NCI-H69 (cell line): Measurements from ENCODE around the gene GSC2.

ENCODE experiments used
- DNase-seq: peaks from one replicate; lab custom pipeline; 2025; lab: John Stamatoyannopoulos, UW

Gene GSC2, protein sequence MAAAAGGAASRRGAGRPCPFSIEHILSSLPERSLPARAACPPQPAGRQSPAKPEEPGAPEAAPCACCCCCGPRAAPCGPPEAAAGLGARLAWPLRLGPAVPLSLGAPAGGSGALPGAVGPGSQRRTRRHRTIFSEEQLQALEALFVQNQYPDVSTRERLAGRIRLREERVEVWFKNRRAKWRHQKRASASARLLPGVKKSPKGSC

DNA sequence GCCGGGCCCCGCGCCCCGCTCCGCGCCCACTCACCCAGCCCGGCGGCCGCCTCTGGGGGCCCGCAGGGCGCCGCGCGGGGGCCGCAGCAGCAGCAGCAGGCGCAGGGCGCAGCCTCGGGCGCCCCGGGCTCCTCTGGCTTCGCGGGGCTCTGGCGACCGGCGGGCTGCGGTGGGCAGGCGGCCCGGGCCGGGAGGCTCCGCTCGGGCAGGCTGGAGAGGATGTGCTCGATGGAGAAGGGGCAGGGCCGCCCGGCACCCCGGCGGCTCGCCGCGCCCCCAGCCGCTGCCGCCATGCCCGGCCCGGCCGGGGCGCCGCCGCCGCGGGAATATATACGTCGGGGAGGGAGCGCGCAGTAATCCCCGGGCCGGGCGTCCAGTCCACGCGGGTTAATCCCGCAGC is at the start of gene GSC2:
GSC2 (minus strand) TSS at position 302 of the 400 bp plus-strand sequence; CDS start at position 293, 9 bp downstream.
- peak; percentile 45 for DNase-seq

DNA sequence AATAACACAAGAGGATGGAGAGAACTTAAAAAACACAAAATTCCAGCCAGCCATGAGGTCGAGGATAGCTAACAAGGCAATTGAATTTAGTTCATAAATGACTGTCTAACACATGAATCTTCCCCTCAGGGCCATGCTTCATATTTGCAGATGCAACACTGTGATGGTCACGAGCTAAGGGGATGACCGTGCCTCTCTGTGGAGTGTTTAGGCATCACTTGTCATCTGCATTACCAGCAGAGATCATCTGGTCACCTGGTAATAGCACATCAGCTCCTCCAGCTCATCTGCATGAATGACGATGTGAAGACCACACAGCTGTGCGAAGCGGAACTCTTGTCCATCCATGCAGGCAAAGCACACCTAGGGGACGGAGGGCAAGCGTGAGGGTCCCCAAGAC is 49.4 kb upstream of the GSC2 start:
- DNase-seq, result no peak

DNA sequence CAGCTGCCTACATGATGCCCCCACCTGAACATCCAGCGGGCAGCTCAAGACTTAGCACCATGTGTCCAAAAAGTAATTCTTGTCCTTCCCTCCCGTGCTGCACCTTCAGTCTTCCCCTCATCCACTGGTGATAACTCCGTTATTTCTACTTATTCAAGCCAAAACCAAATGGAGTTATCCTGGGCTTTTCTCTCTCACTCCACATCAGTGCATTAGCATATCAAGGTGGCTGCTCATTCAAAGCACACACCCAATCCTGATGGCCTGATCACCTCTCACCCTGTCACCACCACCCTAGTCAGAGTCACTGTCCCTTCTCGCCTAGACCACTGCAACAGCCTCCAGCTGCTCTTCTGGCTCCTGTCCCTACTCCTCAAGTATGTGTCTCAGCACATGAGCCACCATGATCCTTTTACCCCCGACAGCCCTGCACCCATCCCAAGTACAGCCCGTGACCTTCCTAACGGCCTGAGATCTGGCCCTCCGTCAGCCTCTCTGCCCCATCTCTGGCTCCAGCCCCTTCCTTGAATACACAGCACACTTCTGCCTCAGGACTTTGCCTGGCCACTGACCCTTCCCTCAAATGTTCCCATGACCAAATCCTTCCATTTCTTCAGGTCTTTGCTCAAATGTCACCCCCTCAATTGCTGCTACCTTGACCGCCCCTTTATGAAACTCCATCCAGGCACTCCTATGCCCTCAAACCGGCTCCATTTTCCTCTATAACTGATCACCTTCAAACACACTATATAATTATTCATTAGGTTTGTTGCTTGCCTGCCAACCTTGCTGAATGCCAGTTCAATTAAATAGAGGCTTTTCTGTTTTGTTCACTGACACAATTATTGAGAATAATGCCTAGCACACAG is 48.1 kb upstream of the GSC2 start:
- DNase-seq, result no peak

DNA sequence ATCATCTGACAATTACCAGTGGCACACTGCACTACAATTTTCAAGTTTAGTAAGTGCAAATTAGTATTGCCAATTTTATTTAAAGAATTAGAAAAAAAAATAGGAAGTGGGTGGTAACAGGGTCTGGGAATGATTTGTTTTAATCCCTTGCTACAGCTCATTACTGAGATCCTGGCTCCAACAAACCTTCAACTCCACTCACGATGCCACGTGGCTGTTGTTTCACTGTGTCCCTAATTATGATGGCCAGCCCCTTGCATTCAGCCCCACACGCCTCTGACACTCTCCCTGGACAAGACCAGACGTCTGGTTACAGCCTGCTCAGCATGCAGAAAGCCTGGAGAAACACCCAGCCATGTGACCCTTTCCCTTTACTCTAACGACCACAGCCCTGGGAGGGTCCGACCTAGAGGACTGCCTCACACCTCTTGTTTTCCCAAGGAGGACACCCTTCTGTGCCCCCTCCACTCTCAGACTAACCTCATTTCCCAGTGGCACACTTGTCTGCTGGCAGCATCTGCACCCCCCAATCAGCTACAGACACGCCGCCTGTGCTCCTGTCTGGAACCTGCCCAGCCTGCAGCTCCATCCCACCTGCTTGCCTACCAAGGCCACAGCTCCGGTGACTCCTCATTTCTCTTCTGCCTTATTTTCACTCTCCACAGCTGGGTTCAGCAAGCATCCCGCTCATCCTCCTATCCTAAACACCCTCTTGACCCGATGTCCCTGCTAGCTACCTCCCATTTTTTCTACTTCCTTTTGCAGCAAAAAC is 46.9 kb upstream of the GSC2 start:
- no peak for DNase-seq

DNA sequence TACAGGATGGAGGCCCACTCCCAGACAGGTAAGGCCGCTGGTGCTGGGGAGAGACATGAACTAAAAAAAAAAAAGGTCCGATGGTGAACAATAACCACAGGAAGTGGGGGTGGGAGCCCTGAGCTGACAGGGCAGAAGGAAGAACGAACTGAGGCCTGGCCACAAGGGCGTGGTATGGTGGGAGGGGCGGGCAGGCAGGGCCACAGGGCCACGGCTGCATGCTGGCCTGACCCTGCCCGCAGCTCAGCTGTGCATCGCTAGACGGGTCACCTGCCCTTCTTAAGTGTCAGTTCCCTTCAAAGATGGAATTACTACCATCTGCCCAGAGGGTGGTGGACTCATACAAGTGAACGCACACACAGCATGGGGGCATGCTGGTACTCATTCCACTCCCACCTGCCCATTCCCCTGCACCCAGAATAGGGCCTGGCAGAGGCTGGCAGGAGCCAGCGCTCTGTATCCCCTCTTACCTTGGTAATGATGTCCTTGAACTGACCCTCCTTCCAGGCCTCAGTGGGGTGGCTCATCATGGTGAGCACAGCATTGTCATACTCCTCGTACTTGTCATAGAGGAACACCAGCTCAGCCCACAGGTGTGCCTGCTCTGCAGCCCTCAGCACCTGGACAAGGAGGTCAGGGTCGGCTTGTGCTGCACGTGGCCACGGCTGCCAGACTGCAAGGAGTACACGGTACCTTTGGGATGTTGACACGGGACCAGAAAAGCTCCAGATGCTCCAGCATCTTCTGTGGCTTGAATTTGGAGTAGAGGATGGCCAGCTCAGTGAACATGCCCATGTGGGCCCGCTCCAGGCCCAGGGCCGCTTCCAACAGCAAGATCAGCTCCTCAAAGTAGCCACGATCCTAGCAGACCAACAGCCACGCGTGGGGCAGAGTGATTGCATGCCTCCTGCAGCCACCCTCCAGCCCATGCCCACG is 46.0 kb upstream of the GSC2 start:
- no peak for DNase-seq

DNA sequence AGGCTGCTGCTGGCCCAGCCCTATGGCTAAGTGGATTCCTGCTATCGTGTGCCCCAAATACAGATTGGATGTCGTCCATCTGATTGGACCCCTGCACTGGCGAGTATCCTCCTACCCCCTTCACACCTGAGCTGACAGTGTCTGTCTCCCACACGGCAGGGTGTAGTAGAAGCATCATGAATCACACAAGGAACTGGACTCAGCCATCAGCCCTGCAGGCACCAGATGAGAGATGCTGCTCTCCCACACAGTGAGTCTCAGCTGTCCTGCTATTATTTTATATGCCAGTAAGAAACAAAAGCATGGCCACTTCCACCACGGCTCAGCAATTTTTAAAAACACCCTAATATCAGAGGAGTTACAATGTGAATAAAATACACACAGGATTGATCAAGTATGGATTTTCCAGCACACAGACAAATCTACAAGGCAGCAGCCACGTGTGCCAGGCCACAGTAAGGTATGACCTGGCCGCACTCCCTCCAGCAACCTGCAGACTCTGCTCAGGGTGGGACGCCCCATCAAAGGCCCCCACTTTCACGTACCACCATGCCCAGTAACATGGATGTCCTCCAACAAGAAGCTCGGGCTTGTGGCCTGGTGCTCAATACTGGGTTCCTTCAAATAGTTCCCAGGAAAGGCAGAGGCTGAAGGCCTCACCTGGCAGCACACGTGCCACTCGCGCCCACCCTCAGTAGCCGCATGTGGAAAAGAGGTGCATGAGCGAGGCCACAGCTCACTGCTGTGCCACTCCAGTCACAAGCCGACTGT is 44.9 kb upstream of the GSC2 start:
- DNase-seq, result no peak

DNA sequence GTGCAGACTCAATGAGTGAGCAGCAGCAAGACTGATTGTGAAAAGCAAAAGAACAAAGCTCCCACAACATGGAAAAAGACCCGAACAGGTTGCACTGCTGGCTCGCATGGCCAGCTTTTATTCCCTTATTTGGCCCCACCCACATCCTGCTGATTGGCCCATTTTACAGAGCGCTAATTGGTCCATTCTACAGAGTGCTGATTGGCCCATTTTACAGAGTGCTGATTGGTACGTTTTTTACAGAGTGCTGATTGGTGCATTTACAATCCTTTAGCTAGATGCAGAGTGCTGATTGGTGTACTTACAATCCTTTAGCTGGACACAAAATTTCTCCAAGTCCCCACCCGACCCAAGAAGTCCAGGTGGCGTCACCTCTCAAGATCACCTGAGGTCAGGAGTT is 43.8 kb upstream of the GSC2 start:
- DNase-seq, result no peak

DNA sequence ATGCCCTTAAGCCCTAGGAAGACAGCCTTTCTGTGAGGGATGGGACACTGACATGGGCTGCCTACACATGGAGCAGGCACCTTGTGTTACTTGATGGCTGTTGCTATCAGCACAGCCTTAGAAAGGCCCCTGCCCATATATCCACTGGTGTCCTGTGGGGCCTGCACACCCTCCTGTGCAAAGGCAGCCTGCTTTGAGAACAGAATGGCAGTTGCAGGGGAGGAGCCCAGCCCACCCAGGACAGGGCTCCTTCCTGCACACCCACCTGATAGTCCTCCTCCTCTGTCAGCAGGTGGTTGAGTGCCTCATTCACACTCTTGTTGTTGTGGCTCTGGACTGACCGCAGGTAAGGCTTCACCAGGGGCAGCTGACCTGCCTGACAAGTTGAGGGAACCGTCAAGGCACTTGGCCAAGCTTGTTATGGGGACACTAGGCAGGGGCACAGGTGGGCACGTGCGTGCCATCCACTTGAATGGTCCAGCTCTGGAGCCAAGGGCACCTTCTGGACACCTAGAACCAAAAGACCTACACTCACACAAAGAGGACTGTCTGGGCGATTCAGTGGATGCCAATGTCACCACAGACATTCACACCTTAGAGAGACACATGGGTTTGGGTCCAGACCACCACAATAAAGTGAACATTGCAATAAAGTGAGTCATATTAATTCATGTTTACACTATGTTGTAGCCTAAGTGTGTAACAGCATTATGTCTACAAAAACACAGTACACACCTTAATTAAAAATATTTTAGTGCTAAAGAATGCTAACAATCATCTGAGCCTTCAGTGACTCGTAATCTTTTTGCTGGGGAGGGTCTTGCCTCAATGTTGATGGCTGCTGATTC is 37.8 kb upstream of the GSC2 start:
- DNase-seq, result no peak

DNA sequence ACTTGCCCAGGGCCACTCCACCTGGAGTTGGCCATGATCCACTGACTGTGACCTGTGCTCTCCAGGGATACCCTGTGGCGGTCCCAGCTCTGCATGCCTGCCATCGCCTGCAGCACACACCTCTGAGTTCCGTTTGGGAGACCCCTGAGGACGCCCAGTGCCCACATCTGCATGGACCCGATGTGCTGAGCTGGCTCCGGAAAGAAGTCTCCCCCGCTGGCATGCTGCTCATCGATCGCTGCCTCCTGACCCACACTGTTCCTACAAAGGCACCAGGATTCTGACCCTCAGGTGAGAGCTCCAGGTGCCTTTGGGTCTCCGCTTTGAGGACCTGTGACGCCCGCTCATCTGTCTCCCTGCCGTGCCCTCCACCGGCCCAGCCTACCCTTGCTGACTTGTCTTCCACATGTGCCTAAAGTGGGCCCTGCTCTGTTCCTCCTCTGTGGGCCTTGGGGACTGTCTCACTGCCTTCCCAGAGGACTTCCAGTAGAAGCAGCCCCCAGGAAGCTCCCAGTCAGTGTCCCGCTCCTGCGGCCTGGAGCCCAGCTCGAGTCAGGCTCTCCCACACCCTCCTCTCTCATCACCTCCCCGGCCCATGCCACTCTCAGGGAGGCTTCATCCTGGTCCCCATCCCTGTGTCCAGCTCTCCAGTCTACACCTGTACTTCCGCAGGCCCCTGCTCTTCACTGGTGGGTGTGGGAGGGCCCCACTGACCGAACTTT is 34.3 kb upstream of the GSC2 start:
- no peak for DNase-seq

DNA sequence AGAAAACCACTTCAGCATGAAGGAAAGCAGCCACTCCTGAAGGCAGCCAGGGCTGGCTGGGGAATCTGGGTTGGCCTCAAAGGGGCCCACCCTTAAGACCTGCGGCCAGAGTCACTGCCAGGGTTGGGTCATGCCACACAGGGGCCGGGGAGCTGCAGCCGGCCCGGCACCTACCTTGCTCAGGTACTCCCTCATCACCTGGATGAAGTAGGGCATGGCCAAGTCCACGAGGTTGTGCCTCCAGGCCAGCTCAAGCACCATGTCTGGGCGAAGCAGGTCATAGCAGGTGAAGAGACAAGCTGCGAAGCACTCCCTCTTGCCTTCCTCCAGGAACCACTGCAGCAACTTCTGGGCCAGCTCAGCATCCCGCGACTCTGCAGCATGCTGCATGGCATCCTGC is 33.1 kb upstream of the GSC2 start:
- DNase-seq, result no peak

DNA sequence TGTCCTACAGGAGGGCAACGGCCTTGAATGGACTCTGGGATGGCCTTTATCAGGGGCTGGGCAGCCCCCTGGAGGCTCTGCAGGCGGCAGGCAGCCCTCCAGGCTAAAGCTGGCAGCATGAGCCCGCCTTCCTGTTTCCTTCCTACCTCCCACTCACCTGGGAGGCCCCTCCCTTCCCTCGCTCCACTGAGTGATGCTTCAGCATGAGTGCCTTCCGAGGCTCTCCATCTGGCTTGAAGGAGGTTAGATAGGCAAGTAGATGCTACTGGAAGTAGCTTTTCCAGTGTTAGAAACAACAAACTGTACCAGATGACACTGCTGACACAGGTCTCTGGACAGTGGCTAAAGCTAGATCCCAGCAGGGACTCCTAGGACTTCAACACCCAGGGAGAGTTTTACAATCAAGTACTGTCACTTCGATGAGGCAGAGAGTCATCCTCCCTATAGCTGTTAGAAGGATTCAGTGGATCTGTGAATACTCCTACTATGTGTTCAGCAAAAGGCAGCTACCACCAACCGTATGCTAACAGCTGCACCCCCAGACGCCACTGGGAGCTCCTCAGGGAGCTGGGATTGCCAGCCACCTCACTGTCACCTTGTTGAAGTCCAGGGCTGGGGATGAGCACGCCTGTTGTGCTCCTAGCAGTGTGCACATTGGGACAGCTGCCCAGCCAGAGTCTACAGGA is 32.5 kb upstream of the GSC2 start:
- no peak for DNase-seq

DNA sequence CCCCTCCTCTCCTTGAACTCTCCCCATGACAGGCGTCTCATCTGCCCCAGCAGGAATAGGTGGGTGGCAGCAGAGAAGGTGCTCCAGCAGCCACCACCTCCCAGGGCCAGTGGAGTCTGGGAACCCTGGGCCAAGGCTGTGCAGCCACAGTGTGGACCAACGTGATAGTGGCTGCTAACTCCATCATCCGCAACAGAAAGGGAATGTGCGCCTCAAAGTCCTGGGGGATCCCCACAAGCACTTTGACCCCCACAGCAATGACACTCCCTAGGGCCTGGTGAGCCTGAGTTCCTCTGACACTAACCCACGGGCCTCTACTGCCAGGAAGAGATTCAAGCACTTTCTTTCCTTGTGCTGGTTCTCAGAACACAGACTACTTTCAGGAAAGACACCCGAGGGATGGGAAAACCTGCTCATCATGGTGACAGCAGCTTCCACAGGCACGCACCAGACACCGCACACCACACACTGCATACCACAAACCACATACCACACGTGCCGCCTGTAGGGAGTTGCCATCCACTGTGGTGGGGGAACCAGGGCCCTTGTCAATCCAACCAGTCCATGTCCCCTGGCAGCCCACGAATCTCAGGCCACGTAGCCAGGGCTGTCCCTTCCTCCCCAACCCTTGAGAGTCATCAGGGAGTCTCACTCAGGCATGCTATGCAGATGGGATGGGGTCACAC is 31.8 kb upstream of the GSC2 start:
- no peak for DNase-seq

DNA sequence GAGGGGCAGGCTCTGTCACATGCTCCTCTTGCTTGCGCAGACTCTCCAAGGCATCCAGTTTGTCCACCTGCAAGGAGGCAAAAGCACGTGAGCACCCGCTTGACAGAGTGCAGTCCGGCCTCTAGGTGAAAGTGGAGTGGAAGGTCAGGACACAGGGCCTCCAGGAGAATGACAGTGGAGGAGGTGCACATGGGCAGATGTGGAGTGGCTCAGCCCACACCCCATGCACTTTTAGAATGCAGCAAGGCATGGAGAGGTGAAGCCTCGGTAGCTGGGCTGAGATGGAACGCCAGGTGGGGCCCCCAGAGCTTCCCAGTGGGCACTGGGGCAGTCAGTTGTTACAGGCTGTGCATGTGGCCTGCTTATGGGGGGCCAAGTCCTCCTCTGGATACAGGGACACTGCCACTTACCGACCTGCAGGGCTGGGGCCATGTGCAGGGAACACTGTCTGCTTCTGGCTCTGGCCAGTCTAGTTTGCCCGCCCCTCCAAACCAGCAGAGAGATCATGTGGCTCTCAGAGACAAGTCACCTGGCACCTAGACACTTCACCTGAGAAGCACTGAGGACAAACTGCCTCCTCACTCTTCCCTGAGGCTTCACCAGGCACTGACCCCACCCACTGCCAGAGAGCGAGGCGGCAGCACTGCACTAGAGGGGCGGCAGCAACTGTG is 30.8 kb upstream of the GSC2 start:
- DNase-seq, result no peak

DNA sequence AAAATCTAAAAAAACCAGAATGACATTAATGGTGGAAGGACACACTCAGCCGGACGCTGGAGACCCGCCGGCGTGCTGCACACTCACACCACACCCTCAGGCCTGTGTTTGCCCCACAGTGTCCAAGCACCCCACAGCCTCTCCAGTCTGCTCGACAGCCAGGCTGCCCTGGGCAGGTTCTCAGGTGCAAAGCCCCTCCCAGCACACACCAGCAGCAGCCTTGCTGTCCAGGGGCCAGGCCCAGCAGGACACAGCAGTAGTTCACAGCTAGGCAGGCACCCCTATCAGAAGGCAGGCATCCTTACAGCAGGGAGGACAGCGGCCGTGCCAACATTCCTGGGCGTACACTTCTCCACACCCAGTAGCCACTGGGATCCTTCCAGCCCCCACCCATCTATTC is 30.1 kb upstream of the GSC2 start:
- DNase-seq, result no peak

DNA sequence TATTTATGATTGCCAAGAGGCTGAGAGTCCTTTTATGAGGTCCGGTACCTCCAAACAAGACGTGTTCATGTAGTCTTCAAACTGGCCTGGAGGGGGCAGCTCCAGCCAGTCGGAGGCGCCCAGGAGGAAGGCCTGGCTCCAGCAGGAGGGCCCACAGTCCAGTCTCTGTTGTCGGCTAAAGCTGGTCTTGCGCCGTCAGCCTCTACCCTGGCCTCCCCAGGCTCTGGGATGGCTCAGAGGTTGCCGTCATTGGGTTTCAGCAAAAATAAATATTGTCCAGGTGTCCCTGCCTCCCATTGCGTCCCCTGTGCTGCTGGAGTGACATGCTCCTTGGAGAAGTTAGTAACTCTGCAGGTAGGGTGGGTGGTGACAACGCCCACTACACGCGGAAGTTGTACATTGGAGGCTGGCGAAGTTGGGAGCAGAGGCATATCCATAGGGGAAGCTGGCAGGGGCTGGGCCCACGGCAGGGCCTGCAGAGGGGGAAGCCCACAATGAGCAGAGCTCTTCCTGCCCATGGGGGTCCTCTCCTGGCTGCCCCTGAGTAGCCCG is 29.5 kb upstream of the GSC2 start:
- DNase-seq, result peak; percentile 86

DNA sequence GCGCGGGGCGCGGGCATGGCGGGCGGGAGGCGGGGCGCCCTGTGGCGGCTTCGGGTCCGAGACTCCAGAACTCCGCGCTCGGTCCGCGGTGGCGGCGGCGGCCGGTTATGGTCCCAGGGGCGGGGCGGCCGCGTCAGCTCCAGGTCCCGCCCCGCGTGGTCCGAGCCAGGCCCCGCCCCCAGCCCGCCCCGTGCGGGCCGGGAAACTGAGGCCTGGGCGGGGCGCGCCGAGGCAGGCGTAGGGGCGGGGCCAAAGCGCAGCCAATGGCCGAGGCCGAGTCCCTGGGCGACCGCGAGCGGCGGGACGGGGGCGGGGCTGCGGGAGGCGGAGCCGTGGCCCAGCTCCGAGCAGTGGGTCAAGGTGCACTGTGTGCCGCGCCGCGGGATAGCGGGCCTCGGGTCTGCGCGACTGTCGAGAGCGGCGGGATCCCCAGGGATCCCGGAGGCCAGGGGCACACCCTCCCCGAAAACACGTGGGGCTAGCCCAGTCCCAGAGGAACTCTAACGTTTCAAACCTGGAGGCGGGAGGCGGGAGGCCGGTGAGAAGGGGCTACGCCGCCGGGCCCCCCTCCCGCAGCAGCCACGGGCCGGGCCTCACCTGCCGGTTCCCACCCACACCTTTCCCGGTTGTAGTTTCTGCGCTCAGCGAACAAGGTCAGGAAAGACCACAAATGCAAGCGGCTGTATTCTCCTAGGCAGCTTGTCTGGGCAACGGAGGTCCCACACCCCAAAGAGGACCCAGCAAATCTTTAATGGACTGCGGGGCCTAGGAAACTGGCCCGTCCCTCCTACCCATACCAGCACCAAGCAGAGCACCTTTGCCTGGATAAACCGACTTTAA is 28.8 kb upstream of the GSC2 start, which contains the start of gene SLC25A1:
SLC25A1 (minus strand) TSS at position 80 of the 840 bp plus-strand sequence; CDS start at position 17, 63 bp downstream.
- peak; percentile 95 for DNase-seq
